Measurements from ENCODE around the gene KCNJ12.

DNA sequence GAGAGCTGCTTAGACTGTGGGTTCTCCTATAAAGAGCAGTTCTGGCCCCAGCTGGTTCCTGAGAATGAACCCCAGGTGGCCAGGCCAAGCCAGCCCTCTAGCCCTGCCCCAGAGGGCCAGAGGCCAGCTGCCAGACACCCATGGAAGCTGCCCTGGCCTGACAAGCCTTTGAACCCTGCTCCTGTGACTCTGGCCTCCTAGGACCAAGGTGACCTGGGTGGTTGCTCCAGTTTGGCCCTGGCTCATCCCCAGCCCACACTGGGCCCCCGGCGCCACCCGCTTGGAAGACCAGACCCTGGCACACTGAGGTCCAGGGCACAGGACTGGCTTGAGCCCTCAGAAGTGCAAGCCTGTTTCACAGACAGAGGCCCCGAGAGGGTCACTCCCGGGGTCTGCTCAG is 6.8 kb upstream of the KCNJ12 start:
- TF ChIP-seq SP1 (IDR thresholded peaks at IDR 0.05) (no peak), SUZ12 (IDR thresholded peaks at IDR 0.05) (no peak), BHLHE40 (IDR thresholded peaks at IDR 0.05; ENCODE audit: borderline replicate concordance) (no peak), ZNF384 (IDR thresholded peaks at IDR 0.05) (no peak), FOXA1 (IDR thresholded peaks at IDR 0.05) (no peak), NFRKB (IDR thresholded peaks at IDR 0.05) (no peak), FOXM1 (IDR thresholded peaks at IDR 0.05; ENCODE audit: borderline replicate concordance) (no peak), ELF4 (IDR thresholded peaks at IDR 0.05) (no peak), TARDBP (IDR thresholded peaks at IDR 0.05) (no peak)
- TF ChIP-seq, protein P1, sequence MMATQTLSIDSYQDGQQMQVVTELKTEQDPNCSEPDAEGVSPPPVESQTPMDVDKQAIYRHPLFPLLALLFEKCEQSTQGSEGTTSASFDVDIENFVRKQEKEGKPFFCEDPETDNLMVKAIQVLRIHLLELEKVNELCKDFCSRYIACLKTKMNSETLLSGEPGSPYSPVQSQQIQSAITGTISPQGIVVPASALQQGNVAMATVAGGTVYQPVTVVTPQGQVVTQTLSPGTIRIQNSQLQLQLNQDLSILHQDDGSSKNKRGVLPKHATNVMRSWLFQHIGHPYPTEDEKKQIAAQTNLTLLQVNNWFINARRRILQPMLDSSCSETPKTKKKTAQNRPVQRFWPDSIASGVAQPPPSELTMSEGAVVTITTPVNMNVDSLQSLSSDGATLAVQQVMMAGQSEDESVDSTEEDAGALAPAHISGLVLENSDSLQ (IDR thresholded peaks at IDR 0.05), result no peak

All from HEK293T (cell line).